ENCODE data around the gene PLPP7.

PLPP7 gene

GRCh38 chr9:131281119-131281965, 8.2 kb upstream of the PLPP7 start:
- DNase-seq (ENCODE audit: low read depth) = no peak

DNA sequence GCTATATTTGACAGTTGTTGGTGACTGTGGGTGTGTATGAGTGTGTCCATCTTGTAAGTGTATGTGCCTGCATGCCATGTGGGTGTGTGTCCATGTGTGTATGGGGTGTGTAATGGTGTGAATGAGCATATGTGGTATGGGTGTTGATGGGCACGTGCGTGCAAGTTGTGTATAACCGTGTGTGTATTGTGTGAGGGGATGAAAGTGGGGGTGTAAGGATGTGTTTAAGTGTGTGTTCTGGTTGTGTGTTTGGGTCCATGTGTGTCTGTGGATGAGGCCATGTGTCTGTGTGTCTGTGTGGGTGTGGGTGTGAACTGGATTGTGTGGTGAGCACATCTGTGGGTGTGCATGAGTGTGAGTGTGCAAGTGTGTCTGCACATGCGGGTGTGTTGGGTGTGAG, 7.3 kb upstream of the PLPP7 start:
- no peak for DNase-seq (ENCODE audit: low read depth)

- DNase-seq (ENCODE audit: low read depth) = peak; percentile 45
Observed at GRCh38 chr9:131282688-131283422, 6.7 kb upstream of the PLPP7 start.

- no peak for DNase-seq (ENCODE audit: low read depth)
Observed at GRCh38 chr9:131284856-131285255, 4.7 kb upstream of the PLPP7 start.

DNA sequence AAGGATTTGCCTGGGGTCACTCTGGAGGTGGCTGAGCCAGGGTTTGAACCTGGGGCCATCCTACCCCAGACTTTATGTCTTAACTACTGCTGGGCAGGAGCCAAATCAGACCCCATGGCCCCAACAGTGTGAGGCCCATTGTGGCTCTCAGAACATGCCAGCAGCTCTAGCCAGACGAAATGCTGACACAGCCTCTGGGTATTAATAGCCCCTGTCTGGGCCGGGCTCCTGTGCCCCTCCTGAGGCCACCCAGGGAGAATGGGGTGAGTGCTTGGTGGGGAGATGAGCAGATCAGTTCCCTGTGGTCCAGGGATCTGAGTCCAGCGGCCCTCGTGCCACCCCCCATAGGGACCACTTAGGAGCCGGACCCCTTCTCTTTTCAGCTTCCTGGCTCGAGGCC, 2.2 kb upstream of the PLPP7 start:
- DNase-seq (ENCODE audit: low read depth) = no peak

- no peak for DNase-seq (ENCODE audit: low read depth)
Observed at GRCh38 chr9:131288217-131288616, 1.3 kb upstream of the PLPP7 start.

- DNase-seq (ENCODE audit: low read depth) = peak; percentile 21
Observed at GRCh38 chr9:131290036-131290766, 678 bp downstream of the PLPP7 start.

DNA sequence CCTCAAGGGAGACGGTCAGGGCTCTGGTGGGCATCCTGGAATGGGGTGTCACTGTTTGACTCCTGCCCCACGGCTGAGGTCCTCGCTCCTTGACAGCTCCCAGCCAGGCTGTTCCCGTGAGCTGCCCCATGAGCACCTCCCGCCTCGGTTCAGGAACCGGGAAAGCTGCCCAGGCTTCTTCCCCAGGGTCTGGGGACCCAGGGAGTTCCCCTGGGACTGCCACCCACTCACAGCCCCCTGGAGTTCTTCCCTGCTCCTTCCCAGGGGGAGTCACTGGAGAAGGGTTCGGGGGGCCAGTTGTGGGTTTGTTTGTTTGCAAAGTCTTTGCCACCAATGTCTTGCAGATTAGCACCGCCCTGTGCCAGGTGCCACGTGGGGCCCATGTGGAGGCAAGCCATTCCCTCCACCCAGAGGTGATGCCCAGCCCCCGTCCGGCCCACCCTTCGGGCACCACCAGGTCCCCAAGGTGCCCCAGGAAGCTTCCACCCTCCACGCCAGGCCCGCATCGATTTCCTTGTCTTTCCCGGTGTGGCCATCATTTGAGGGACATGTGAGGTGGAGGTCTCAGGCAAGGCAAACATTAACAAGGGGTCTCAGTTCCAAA, 1.3 kb downstream of the PLPP7 start:
- DNase-seq (ENCODE audit: low read depth) = no peak

DNA sequence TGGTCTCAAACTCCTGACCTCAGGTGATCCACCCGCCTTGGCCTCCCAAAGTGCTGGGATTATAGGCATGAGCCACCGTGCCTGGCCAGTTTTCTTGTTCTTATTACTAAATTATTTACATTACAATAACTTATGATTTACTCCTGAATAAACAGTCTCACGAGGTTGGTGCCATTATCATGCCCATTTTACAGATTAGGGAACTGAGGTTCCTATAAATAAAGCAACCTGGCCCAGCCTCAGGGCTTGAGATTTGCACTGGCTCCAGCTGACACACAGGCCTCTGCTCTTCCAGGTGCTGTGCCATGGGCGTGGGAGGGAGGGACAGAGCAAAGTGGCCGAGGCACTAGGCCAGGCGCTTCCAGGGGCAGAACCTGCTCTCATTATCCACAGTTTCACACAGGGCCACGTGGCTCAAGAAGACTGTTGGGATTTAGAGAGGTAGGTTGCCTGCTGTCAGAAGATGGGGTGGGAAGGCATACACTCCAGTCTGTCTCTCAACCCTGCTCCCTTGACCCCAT, 2.3 kb downstream of the PLPP7 start:
- DNase-seq (ENCODE audit: low read depth) = no peak

- no peak for DNase-seq (ENCODE audit: low read depth)
Observed at GRCh38 chr9:131292937-131293336, 3.4 kb downstream of the PLPP7 start.

- DNase-seq (ENCODE audit: low read depth) = no peak
Observed at GRCh38 chr9:131296460-131296859, 6.9 kb downstream of the PLPP7 start.

GRCh38 chr9:131296906-131297500, 7.5 kb downstream of the PLPP7 start:
- DNase-seq (ENCODE audit: low read depth) = no peak

- DNase-seq (ENCODE audit: low read depth) = peak; percentile 62
Observed at GRCh38 chr9:131297903-131298302, 8.4 kb downstream of the PLPP7 start.

- DNase-seq (ENCODE audit: low read depth) = no peak
Observed at GRCh38 chr9:131298341-131298740, 8.8 kb downstream of the PLPP7 start.

DNA sequence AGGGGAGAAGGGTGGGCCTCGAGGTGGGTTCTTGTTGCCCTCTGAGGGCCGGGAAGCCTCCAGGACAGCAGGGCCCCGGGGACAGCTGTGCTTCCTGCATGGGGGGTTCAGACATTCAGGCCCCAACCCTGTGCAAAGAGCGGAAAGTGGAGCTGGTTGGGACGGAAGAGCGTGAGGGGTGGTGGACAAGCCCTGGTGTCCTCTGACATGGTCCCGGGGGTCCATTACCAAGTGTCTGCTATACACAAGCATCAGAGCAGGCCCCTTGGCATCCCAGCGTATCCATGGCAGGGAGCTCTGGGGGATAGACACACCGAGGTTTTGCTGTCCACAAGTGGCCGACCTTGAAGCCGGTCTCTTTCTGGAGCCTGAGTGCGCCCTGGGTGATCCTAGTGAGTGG, 9.3 kb downstream of the PLPP7 start:
- DNase-seq (ENCODE audit: low read depth) = no peak

- no peak for DNase-seq (ENCODE audit: low read depth)
Observed at GRCh38 chr9:131299346-131299960, 9.9 kb downstream of the PLPP7 start.

DNA sequence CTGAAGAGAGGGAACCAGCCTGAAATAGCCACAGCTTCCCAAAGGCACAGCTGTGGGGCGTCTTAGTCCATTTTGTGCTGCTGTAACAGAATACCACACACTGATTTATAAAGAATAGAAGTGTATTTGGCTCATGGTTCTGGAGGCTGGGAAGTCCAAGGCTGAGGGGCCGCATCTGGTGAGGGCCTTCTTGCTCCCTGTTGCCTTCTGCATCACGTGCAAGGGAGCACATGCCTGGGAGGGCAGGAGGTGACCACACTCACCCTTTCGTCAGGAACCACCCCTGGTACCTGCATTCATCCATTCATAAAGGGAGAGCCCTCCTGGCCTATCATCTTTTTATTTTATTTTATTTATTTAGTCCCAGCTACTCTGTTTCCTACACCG, 10.4 kb downstream of the PLPP7 start:
- DNase-seq (ENCODE audit: low read depth) = no peak

DNA sequence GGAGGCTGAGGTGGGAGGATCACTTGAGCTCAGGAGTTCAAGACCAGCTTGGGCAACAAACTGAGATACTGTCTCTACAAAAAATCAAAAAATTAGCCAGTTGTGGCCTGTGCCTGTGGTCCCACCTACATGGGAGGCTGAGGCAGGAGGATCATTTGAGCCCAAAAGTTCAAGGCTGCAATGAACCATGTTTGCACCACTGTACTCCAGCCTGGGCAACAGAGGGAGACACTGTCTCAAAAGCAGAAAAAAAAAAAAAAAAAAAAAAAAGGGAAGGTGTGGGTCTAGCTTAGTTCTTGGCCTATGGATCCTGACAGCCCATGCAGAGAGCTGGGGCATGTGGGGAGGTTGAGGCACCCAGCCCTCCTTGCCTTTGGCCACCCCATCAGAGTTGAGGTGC, 10.9 kb downstream of the PLPP7 start:
- DNase-seq (ENCODE audit: low read depth) = no peak

- no peak for DNase-seq (ENCODE audit: low read depth)
Observed at GRCh38 chr9:131302244-131303075, 12.9 kb downstream of the PLPP7 start.
